Raji (cell line): Measurements from ENCODE around the gene BTBD18.

Source experiments
- POLR2A ChIP-seq: IDR thresholded peaks from 2 replicates; pipeline ENCODE4 v1.6.1; 2011; ENCODE audit warnings: low read depth, low read length, control low read depth; ENCODE audit not compliant: insufficient read depth

The BTBD18 gene, protein sequence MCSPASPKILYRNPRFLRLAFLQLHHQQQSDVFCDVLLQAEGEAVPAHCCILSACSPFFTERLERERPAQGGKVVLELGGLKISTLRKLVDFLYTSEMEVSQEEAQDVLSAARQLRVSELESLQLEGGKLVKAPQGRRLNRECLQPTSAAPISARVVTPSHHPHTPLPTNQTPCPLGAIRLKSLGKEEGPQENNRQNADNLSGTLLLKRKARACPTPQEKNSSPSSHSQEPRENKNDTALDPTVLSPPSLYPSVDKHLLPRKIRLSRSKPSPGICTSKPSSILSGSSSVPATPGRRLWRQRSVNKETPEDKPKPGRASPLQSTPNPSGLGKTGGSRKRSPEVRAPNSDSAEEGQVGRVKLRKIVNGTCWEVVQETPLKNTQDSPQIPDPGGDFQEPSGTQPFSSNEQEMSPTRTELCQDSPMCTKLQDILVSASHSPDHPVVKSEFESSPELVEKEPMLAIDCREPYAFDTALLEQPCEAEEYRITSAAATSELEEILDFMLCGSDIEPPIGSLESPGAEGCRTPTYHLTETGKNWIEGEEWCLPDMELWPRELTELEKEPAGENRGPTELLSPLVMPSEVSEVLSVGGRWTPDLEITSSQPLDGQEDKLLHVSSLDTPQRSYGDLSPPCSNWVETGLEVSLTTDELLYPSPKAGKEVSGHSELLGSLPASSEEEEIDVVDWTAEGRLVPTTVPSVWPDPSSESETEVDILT

DNA sequence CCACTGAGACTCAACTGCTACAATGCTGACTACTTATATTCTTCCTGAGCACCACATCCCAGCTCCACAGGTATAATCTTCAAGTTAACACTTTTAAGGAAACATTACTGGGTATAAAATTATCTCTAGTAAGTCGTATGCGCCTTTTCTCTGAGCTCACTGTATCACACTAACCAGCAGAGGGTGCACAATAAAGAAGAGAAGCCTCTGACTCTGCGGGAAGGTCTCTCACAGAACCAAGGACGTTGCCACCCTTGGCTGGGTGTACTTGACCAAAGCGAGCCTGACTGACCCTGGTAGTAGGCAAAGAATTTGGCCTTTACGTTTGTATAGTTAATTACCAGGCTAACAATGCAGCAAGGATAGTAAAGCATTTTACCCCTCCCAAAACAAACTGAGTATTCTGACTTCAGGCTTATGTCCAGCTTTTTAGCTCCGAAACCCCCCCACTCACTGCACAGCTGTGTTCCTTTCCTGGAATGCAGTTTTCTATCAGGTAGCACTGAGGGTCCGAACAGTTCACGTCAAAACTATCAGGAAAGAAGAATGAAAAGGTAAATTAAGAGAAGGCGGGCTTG lies at the start of gene BTBD18:
Gene BTBD18 (minus strand): TSS at position 144 of the 578 bp plus-strand sequence. CDS start 631 bp downstream, outside the sequence.
- no peak for TF ChIP-seq POLR2A

DNA sequence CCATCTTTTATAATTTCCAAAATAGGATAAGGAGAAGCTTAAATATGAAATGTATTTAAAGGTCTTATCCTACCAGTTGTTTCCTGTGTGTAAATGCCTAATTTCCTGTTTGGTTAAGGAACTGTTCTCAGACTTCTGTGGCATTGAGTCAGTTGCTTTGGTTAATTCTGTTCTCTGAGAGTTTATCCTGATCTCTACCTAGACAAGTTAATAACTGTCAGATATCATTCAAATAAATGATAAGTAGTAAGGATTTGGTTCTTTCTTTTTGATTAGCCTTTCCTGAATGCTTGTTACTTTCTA lies 49.5 kb upstream of the BTBD18 start:
- TF ChIP-seq POLR2A, result no peak

DNA sequence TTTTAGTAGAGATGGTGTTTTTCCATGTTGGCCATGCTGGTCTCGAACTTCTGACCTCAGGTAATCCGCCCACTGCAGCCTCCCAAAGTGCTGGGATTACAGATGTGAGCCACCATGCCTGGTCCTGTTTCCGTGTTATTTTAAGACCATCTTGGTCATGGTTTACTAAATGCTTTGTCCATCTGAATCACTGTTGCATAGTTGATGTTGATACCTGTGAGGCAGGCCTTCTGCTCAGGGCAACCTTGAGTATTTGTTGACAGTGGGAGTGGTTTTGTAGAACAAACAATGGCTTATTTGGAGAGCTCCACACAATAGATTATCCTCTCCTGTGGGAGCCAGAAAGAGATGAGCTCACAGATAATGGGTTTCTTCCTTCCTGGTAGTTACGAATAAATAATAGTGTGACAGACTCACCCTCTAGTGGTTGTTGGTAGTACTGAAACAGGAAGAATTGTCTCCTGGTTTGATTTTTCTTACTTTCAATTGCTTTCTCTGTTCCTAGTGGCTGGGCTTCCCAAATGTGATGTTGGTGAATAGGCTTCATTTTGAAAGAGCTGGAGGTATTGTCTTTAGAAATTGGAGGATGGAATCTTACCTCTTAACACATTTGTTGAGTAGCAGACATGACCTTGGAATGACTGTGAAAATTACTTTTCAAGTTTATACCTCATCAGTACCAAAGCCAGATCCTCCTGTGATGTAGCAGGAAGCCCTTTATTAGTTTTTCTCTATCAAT lies 49.0 kb upstream of the BTBD18 start:
- no peak for TF ChIP-seq POLR2A

DNA sequence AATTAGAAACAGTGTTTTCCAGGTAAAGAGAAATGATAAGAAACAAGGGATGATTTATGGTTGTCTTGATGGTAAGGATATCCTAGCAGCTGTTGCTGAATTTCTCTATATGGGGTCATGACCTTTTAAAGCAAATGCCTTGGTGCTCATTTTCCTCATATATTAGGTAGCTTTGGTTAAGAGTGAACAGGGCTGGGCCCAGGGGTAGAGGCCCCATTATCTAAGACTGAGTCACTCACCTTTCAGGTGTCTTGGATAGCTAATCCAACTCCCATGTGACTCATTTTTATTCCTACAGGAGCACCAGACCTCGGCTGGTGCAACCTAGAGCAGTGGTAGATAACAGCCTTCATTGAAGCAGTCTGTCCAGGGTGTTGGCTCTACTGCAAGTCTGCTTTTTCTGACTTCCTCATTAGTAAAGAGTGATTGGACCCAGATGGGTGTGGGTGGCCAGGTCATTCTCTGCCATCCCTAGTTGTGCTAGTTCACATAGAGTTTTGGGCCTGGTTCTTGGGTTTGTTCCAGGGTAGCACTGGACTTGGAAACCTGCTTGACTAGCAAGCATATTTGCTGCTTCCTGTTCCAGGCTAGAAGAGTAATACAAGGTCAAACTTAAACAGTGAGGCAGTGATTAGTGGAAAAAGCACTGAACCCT lies 47.4 kb upstream of the BTBD18 start:
- TF ChIP-seq POLR2A, result no peak

DNA sequence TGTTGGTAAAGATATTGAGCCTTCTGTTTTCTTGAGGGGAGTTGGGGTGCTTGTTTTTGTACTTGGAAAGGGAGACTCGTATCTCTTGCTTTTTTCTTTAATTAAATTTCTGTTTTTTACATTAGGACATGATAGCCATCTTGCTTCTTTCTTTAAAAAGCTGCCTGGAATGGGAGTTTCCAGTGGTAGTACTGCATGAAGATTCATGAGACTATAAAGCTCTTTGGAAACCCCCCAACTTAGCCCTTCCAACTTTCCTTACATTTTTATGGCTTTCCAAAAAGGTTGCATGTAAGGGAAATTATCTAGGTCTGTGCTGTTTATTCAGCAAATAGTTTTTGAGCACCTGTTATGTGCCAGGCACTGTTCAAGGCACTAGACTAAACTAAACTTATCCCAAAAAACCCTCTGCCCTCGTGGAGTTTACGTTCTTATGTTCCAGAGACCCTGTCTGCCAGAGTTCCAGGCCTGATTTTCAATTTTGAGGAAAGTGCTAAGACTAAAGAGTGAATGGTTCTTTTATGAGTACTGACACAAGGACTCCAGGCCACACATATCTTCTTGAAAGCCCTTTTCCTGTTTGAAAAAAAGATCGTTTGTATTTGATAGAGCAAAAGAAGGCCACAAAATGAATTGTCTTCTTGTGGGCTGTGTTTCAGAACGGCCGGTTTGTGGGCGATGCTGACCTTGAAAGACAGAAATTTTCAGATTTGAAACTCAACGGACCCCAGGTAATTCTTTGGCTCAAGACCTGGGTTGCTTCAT lies 41.9 kb upstream of the BTBD18 start:
- no peak for TF ChIP-seq POLR2A

DNA sequence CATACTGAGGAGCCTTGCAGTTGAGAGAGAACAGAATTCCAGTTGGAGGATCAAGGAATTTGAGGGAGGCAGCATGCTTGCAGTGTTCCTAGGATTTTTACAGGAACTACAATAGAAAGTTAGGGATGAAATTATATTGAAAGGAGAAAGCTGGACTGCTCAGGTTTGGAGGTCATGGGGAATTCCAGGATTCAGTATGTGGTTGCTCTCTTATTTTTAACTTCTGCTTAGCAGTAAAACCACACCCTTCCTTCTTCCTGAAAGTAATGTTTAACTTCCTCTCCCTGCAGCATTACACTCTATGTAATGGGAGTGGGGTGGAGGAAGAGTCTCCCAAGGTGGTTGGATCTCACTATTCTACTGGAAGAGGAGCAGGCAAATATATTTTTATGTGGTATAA lies 41.3 kb upstream of the BTBD18 start:
- no peak for TF ChIP-seq POLR2A

DNA sequence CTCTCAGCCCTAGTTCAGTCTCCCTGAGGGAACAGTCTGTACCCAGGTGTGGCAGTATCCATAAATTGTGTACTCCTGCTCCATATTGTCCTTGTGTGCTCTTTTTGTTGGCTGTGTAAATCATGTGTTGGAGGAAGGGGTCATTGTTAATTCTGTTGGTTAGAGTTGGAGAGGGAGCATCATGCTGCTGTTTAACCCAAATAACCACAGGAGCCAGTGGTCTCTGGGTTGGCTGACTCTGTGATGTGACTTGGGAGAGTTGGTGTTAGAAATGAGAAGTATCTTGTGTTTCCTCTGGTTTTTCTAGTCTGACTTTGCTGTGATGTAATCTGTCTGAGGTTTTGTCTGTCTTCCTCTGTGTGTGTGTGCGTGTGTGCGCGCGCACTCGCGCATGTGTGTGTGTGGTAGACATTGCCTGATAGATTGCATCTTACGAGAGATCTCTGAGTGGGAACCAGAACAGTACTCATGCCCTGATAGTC lies 40.5 kb upstream of the BTBD18 start:
- no peak for TF ChIP-seq POLR2A

DNA sequence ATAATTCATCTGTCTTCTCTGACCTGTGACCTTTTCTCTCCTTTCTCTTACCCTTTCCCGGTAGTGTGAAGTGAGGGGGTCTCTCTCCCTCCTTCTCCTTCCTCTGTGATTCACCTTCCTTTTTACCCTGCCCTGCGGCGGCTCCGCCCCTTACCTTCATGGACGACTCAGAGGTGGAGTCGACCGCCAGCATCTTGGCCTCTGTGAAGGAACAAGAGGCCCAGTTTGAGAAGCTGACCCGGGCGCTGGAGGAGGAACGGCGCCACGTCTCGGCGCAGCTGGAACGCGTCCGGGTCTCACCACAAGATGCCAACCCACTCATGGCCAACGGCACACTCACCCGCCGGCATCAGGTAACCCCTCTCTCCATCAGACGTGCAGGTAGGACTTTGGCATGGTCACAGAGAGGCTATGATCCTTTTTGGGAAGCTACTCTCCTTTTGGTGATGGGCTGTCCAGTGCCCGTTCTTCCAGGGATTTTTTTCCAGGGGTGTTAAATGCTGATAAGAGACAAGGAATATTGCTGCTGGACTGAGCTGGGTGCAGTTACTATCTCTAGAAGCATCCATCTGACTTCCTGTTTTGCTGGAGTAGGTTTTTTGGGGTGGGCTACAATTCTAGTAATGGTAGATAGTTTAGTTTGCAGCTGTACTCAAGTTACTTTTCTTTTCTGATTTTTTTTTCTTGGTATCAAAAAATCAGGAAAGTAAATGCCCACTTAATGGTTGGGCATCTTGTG lies 39.9 kb upstream of the BTBD18 start:
- TF ChIP-seq POLR2A, result no peak

DNA sequence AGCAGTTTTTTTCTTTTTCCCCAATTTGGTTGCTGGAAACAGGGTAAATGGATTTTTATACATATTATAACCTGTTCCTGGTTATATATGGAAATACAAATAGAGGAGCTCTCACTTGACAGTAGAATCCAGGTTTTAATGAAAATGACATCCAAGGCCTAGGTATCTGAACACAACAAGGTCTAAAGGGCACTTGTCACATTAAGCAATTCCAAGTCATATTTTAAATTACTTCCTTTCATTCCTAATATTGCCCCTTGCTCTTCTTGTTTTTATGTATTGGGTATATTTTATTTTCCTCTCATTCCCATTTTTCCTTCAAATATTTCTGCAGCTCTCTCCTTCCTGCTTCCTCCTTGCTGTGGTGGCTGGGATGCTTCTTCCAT lies 37.1 kb upstream of the BTBD18 start:
- TF ChIP-seq POLR2A, result no peak

DNA sequence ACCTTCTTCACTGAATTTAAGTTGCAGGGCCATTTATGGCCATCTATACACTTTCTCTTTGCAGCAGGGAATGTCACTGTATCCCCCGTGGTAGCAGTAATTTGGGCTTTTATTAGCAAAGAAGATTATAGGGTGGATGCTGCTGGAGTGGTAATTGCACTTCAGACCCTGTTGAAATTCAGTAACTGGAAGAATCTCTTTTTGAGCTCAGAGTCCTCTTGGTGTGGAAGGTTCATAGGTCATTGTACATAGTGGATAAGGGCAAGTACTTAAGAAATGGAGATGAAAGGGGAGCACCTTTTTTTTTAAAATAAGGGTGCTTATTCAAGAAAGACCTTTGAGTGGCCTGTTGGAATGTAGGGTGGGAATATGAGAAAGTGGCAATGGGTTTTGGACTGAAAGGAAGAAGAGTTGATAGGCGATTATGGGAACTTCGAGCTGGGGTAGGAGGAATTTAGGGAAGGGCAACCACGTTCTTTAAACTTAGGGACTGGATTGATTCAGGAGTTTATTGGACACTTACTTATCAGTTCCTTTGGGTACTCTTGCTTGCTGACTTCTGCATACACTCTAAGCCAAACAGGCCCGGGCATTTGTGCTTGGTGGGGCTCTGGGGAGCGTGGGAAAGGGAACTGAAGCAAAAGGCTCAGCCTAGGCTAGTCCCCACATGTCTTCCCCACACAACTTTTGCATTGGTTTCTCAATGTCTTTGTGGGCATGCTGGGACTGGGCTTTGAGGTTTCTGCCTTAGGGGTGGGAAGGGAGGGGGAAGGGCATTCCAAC lies 36.5 kb upstream of the BTBD18 start:
- TF ChIP-seq POLR2A, result no peak

DNA sequence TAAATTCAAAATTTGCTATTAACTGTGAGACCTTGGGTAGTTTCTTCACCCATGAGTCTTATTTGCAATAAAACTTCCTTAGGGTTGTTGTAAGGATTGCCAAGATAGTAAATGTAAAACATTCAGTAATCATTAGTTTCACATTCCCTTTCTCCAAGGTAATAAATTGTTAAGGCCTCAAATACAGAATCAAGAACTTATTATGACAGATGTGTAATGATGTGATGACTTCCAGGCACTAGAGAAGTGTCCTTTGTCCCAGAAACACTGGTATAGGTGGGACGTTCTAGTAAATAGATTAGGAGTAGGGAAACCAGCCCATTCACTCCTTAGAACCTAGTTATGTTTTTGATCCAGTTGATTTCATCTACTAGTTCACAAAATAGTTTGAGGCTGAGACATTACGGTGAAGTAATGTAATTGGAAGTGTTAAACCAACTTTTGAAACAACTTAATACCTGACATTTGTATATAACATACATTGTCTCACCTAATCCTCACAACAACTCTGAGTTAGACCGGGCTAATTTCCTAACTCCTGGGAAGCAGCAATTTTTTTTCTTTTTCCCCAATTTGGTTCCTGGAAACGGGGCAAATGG lies 35.5 kb upstream of the BTBD18 start:
- no peak for TF ChIP-seq POLR2A

DNA sequence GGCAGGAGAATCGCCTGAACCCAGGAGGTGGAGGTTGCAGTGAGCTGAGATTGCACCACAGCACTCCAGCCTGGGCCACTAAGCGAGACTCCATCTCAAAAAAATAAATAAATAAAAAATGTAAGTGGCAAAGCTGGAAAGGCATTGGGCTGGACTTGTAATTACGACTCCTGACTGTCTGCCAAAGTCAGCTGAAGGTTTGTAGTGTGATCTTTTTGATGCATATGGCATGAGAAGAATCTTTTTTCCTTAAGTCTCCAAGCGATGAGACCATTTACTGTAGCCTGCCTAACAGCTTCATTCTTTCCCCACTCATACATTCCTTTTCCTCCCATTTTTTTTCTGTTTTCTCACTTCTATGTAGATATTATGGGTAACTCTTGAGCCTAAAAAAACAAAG lies 34.8 kb upstream of the BTBD18 start:
- TF ChIP-seq POLR2A, result no peak
